ENCODE results near the gene GDPD5.

GDPD5 gene

DNA sequence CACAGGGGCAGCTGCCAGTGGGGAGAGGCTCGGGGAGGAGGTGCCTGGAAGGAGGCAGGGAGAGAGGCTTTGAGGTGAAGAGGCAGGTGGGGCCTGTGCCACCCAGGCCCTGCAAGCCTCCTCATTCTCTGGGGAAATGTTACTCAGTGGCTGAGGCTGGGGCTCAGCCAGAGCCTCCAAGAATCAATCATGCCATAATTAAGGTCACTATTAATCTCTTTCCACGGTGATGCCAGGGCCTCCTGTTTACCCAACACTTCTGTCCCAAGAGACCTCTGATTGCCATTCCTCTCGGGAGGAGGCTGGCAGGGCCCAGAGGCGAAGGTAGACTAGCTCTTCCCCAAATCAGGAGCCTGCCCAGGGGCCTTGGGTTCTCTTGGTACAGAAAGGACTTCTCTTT, 38.4 kb downstream of the GDPD5 start:
- FAIRE-seq = no peak

DNA sequence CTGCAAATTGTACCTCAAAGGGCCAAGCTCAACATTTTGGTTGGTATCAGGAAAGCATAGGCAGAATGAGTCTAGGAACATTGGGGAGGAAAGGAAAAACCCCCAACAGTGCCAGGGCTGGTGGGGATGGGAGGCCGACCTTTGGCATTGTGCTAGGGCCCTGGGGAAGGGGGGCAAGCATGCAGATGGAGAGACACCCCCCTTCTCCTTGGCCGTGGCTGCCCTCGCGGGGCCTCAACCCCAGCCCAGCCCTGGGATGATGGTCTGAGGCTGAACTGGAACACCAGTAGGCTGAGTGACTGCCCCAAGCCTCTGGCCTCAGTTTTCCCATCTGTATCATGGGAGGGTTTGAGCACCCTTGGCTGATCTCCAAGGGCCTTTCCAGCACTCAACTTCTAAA, 40.0 kb downstream of the GDPD5 start:
- no peak for FAIRE-seq

DNA sequence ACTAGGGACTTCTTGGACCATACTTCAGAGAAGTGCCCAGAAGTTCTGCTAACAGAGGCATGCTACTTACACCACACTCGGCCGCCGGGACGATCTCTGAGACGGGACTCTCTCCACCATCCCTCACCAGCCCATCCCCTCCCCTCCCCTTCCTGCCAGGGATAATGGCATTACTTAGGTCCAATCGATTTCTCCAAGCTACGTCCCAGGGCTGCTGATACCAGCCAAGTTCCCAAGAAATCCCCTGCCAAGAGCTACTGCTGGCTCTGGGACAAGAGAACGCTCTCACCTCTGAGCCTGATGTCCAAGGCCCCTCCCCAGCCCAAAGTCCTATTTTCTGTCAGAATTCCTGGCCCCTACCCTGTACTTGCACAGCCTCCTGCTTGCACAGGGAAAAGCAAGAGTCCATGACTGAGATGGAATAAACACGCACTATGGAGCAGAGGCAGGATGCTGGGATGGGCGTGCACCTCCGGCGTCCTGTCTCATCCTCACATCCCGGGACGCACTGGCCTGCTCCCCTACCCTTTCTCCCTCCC, 42.7 kb downstream of the GDPD5 start:
- FAIRE-seq = no peak

DNA sequence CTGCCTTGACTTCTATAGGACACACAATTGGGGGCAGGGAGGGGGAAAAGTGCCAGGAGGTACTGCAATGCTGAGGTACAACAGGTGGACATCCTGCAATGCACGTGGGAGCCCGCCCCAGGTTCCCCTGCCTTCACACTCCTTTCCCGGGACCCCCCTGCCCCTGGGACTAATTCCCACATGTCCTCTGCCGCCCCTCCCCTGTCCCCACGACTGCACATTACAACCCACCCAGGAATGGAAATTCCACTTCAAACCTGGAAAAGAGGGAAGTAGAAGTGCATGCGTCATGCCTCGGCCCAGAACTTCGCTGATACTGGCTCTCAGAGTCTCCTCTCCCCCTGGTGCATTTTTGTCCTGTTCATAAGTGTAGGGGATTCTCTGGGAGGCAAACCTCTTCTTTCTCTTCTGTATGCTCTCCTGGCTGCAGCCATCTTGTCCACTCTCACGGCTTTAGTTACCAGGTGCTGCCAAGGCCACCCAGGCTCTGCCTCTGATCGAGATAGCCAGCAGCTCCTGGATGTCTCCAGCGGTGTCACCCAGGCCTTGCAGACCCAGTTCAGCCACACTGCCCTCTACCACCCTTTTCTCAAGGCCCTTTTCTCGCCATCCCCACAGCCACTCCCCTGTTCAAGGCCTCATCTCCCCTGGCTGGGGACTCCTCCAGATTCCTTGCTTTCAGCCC, 43.7 kb downstream of the GDPD5 start:
- FAIRE-seq = no peak

DNA sequence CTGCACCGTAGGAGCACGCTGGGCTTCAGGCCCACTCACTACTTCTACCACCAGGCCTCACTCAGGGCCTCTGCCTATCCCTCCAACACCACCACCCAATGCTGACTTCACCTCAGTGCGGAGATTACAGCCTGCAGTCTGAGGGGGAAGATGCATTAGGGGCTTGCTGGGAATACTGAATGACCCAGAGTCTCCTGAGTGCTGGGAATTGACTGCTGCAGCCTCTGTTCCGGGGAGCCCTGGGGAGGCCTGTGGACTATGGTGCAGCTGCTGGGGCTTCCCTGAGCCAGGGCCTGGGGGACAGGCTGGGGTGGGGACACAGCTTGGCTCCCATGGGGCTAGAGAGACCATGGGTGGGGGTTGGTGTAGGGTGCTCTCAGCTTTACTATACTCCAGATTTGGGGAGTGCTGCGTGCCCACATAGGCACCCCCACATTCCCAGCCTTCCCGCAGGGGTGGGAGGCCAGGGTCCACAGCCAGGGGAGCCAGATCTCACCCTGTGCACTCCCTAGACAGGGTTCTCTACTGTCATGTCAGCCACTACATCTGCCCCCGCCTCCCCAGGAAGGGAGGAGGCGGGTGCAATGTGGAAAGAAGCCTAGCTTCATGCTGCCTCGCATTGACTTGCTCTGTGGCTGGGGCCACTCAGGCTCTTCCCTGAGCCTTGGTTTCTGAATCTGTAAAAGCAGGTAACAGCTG, 44.4 kb downstream of the GDPD5 start:
- FAIRE-seq = no peak

DNA sequence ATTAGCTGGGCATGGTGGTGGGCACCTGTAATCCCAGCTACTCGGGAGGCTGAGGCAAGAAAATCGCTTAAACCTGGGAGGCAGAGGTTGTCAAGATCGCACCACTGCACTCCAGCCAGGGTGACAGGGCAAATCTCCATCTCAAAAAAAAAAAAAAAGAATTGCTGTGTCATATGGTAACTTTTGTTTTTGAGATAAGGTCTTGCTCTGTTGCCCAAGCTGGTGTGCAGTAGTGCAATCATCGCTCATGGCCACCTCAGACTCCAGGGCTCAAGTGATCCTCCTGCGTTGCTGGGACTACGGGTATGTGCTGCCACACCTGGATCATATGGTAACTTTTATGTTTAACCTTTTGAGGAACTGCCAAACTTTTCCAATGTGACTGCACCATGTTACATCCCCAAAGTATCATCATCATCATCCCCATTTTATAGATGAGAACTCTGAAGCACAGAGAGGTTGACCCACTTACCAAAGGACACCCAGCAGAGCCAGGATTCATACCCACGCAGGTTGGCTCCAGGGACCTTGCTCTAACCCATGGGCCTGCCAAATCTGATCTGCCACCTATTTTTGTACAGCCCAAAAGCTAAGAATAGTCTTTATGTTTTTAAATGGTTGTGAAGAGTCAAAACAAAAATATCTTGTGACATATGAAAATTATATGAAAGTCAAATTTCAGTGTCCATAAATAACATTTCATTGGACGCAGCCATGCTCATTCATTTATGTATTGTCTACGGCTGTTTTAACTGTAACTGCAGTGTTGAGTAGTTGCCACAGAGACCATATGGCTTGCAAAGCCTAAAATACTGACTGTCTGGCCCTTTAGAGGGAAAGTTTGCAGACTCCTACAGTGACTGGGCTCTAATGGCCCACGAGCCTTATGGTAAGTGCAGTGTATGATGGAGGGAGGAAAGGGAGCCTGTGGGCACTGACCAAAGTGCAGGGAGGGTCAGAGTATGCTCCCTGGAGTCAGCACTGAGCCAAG, 45.3 kb downstream of the GDPD5 start:
- FAIRE-seq = no peak

DNA sequence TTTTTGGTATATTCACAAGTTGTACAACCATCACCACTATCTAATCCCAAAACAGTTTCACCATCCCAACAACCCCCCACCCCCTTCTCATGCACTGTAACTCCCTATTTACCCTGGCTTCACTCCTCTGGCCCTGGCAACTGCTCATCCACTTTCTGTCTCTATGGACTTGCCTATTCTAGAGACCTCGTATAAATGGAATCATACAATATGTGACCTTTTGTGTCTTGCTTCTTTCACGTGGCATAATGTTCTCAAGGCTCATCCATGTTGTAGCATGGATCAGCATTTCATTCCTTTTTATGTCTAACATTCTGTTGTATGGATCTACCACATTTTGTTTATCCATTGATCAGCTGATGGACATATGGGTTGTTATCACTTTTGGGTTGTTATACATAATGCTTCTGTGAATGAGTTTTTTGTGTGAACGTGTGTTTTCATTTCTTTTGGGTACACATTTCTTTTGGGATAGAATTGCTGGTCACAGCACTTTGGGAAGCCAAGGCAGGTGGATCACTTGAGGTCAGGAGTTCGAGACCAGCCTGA, 46.1 kb downstream of the GDPD5 start:
- FAIRE-seq = no peak

DNA sequence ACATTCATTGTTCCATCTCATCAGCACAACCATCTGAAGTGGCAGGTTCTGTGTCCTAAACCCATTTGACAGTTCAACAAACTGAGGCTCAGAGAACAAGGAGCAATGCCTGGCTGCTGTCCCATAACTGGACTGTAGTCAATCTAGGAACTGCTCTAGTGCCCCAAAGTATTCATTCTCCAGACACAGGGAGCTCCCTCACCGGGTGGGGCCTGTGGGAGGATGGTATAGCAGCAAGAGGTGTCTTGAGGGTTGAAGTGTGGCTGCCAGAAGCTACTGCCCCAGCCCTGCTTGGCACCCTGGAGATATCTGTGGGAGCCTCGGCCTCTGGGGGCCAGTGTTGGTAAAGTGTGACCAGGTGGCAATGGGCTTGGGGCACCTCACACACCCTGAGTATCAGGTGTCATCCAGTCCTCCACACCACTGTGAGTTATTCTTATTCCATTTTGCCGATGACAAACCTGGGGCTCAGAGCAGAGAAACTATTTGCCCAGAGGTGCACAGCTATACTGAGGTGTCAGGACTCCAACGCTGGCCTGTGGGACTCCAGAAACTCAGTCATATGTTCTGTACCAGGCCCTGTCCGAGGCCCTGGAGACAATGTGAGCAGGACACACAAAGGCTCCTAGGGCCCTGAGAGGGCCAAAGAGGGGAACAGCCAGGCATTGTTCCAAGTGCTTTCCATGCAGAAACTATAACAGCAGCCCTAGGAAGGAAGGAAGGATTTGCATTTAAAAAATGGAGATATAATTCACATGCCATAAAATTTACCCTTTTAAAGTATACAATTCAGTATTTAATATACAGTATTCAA, 46.8 kb downstream of the GDPD5 start:
- no peak for FAIRE-seq

DNA sequence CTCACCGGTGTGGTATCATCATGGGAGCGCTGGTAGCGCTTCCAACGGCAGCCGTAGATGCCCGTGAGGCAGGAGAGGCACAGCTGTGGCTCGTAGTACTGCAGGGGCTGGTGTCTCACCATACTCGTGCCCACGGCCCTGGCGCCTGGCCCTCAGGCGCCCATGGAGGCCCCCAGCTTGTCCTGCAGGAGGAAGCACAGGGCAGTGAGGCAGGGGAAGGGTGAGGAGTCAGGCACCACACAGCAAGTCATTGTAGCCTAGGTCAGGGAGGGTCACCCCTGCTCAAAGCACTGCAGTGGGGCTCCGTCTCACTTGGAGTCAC, 48.2 kb downstream of the GDPD5 start:
- no peak for FAIRE-seq

DNA sequence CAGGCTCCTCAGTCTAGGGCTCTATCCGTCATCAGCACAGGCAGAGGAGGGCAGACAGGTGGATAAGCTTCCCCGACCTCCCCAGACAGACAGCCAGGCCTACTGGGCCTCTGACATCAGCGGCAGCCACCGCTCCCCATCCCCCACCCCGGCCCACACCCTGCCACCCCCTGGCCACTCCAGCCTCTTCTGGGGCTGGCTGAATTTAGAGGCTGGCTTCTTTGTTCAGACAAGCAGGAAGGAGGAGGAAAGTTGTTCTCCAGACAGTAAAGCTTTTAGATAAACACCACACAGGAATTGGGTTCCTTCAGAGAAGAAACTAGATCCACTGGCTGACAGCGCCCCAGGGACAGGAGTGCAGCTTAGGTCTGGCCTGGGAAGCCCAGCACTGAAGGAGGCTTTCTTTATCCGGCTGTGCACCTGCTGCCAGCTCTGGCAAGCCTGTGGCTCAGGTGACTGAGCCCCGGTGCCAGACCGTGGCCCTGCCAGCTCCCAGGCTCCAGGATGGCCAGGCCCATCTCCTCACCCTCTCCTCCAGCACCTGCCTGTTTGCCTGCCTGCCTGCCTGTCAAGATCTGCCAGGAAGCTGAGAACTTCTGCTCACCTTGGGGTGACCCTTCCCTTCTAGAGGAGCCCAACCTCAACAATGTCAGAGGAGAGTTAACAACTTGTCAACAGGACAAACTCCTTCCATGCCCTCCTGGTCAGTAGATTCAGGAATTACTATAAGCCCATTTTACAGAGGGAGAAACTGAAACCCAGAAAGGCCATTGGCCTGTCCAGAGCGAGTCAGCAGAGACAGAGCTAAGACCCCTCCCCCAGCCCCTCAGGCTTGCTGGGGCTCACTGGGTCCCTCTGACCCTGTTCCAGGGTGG, 48.8 kb downstream of the GDPD5 start:
- FAIRE-seq = no peak

DNA sequence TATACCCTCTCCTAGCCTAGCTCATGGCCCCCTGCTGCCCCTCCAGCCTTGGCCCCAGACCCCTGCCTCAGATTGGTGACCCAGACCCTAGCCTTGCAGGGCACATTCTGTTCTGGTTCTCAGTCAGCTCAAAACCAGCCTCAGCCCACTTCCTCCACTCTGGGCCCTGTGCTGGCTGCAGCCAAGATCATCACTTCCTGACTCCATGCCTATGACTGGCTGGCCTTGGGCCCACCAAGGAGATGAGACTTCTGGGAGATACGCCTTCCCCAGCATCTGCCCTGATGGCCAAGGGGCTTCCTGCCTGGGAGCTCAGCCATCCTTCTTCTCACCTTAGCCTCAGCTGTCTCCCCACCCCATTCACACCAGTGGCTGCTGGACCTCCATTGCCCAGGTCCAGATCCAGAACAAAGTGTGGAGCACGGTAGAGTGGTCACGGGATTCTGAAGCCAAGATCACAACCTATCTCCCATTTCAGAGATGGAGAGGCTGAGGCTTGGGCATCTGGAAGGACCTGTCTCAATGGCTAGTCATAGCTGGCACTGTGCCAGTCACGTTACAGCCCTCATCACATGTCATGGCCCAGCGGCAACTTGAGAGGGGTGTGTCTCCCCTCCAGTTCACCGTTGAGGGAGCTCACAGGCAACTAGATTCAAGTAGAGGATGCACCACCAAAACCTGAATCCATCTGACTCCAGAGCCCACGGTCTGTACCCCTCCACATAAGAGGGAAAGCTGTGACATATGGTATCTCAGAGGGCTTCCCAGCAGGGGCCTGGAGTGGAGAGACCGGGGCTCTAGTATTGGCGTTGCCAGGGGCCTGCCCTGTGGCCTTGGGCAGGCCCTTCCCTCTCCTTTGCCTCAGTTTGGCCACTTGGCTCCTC, 49.7 kb downstream of the GDPD5 start:
- FAIRE-seq = no peak

DNA sequence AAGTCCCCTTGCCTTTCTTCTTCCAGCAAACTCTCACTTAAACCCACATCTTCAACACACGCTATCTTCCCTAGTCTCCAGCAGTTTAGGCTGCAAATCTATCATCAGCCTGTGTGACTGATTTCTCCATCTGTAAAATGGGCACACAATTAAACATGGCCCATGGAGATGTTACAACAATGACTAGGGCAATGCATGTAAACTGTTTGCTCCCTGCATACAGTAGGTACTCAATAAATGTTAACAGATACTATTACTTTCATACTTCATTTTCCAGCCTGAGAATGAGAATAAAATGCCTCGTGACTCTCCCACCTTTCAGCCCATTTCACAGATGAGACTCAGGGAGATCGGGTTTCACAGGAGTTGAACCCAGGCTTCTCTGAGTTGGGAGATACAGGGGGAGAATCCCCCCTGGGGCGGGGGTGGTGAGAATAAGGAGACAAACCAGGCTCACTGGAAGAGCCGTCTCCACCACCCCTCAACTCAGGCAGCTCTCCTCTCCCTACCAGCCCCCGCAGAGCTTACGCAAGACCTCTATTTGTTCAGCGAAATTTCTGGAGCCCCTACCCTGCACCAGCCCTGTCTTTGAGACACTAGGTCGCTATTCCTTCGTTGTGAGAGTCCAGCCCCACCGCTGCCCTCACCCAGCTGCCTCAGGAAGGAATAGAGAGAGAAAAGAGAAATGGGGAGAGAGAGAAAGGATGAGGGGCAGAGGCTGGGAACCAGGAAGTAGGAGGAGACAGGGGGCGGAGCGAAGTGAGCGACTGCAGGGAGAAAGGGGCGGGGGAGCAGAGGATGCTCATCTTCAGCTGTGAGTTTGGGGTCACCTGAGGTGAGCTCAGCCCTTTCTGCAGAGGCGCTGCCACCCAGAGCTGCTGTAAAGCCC, 50.6 kb downstream of the GDPD5 start:
- no peak for FAIRE-seq

DNA sequence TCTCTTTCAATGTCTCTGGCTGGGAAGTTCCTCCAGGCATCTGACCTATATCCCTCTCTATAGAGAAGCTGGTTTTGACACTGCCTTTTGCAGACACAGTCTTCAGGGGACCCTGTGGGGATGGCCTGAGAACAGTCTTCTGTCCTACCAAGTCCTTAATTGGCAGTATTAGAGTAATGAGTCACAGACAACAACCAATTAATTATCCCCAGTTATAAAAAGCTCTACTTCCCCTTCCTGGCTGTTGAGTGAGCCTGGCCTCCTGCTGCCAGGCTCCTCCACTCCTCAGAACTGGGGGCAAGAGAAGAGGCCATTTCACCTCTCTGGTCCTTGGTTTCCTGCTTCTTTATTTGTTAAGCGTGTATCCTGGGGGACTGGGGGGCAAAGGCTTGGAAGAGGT, 51.5 kb downstream of the GDPD5 start:
- FAIRE-seq = no peak

DNA sequence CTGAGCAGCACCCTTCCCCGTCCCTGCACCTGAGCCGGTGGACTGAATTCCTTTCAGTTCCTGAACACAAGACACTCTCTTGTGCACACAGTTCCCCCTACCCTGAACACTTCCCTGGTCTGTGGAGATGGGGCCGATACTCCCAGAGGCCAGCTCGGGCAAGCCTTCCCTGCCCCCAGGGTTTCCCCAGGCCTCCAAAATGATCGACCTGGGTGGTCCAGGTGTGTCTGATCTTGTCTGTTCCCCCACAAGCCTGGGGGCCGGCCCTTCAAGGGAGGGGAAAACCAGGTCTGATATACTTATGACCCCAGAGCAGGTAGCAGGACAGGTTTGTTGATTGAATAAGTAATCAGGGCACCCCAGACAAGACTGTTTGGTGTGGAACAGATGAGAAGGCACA, 52.1 kb downstream of the GDPD5 start:
- FAIRE-seq = no peak

DNA sequence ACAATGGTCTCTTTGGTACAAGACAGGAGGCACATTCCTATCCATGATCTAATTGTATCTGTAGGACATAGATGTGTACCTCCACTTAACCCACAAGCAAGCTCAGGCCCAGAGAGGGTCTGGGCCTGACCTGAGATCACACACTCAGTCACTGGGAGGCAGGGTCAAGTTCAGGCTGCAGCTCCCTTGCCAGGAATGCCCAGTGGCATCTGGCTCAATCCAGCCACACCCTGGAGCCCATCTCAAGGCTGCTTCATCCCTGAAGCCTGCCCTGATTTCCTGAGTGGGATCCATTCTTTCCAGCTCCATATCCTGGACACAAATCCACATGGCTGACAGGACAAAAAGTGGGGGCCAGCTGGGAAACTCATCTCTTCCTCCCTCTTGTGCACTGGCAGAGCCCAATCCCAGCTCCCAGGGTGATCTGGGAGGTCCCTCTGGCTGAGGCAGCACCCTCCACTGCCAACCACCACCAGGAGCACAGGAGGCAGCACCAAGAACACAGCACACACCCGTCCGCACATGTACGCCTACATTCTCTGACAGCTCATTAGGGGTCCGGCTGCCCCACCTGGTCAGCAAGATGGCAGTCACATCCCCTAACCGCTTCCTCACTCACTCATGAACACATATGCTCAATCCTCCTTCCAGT, 53.5 kb downstream of the GDPD5 start:
- no peak for FAIRE-seq

DNA sequence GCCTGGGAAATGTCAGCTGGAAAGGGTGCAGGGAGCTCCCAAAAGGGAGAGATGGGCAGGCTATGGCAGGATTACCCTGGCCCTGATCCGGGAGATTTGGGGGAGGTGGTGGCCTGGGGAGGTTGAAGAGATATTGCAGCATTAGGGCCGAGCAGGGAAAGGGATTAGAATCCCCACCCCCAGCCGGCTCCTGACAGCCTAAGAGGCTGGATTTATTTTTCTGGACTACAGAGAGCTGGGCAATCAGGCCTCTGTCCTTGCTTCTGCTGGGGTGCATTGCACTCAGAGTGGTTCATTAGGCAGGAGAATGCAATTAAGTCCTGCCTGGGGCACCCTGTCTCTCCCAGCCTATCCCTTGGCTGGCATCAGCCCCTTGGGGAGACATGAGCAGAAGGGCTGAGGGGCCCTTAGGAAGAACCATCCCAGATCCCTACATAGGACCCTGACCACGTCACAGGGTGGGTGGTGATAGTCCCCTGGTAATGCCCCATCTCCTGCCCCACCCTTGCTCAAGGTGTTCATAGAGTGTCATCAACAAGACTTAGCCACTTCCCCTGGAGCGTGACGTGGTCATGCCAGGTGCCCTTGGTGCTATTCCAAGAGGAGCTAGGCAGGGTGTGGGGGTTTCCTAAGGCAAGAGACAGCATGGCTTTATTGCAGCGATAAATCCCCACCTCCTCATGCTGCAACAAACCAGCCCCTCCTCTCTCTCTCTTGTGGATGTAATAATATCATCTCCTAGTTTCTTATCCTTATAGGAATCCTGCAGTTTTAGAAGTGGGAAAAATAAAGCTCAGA, 54.4 kb downstream of the GDPD5 start:
- no peak for FAIRE-seq

DNA sequence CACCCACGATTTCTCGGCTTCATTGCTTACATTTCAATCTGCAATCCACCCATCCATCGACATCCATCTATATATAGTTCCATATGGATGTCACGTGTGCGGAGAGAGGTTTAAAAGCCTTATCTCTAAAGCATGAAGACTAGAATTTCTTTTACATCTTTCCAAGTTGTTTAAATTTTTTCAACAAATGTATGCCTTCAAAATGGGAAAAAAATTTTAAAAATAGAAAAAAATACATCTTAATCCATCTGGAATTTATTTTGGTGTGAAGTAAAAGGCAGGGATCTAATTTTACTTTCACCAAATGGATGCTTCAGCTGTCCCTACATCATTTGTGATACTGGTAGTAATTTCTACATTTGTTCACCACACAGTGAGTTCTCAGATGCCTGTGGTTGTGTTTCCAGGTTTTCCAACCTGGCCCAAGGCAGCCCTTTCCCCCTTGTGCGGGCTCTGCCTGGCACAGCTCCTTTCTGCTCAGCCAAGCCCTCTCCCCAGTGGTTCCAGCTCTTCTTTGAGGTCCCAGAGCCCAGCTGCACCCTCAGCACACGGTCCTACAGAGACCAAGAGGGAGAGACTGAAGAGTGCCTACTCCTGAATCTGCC, 55.2 kb downstream of the GDPD5 start:
- no peak for FAIRE-seq
